NAMALWA (cell line): ENCODE results near the gene H2BK1.
A peak's percentile ranks its signal among the peaks of the same experiment; 100 is the strongest.

Experiments
- DNase-seq: peaks from one replicate; pipeline ENCODE4 v3.0.0-alpha.2; 2015; ENCODE audit warnings: low spot score

H2BK1 gene

DNA sequence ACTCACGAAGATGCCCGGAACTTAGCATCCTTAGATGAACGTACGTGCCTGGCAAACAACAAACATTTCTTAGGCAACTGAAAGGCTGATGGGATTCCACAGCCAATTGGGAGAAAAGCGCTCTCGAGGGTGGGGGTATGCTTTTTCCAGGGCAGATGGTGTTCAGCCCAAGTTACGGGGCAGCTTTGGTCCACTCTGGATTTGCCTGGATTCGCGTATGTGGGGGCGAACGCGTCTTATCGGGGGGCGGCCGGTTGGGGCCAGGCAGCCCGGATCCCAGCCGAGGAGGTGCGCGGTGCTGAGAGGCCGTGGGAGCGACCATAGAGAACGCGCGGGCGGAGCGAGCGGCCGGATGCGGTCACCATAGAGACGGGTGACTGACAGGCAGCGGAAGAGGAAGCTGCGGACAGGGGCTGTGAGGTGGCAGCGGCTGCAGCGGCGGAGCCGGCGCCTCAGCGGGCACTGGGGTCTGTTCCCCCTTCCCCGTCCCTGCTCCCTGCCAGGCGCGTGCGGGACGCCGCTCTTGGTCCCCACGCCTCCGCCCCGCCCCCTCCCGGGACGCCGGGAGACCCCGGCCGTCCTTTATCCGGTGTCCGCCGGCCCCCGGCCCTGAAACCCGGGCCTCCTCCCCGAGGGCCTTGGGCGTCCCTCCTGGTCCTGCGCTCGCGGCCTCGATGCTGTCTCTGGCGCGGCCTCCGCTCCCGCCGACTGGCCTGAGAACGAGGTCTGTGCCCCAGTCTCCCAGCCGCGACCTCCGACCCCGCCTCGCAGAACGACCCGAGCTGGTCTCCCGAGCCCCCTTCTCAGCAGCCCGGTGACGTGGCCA lies 22.0 kb upstream of the H2BK1 start, which contains the start of gene CHPF2:
Gene CHPF2, plus strand, starts transcription at position 393 of the 826 bp plus-strand sequence. CDS start 1,529 bp downstream, outside the sequence.
- DNase-seq, result peak; percentile 95

DNA sequence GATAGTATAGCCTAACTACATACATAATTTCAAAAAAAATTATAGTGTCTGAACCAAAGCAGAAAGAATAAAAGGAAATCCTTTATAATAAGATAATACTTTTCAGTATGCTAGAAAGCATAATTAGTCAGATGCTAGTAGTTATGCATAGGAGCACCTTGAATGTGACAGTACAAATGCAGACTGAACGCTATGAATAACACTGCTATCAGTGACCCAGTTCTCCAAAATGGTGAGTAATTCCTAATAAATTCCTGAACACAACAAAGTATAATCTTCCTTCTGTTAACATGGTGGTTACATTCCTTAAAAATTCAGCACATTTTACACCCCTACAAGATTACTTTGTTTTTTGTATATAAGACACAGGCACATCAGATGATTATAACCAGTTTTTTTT lies 20.8 kb upstream of the H2BK1 start:
- DNase-seq, result no peak

DNA sequence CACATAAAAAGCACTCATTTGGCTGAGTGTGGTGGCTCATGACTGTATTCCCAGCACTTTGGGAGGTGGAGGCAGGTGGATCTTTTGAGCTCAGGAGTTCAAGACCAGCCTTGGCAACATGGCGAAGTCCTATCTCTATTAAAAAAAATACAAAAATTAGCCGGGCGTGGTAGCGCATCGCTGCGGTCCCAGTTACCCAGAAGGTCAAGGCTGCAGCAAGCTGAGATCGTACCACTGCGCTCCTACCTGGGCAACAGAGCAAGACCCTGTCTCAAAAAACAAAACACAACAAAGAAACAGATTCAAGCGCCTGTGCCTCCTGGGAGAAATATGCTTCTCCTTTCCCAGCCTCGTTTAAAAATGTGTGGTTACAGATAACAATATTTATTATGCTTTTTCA lies 19.0 kb upstream of the H2BK1 start:
- no peak for DNase-seq

DNA sequence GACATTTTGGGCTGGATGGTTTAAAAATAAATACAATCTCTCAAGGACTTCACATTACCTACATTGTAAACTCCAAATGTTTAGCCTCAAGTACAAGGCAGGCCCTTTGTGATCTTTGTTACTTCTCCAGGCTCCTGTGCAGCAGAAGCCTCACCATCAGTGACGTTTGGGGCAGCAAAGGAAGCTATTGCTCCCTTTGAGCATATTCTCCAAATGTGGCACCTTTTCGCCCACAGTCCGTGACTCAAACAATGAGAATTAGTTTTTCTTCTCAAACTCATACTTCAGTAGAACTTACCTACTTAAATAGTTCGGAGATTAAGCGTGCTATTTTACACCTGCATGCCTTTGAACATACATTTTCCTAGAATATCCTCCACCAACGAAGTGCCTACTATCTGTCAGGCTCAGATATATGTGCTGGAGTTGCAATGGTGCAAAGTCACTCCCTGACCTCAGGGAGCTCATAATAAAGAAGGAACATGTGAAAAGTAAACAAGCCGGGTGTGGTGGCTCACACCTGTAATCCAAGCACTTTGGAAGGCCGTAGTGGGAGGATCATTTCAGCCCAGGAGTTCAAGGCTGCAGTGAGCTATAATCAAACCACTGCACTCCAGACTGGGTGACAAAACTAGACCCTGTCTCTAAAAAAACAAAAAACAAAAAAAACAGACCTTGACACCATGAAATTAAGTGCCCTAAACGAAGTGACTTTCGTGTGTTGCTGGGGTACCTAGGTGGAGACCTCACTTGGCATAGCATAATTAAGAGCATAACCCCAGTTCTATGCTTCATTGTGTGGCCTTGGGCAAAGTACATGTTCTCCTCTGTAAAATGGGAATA lies 18.0 kb upstream of the H2BK1 start:
- DNase-seq, result no peak

DNA sequence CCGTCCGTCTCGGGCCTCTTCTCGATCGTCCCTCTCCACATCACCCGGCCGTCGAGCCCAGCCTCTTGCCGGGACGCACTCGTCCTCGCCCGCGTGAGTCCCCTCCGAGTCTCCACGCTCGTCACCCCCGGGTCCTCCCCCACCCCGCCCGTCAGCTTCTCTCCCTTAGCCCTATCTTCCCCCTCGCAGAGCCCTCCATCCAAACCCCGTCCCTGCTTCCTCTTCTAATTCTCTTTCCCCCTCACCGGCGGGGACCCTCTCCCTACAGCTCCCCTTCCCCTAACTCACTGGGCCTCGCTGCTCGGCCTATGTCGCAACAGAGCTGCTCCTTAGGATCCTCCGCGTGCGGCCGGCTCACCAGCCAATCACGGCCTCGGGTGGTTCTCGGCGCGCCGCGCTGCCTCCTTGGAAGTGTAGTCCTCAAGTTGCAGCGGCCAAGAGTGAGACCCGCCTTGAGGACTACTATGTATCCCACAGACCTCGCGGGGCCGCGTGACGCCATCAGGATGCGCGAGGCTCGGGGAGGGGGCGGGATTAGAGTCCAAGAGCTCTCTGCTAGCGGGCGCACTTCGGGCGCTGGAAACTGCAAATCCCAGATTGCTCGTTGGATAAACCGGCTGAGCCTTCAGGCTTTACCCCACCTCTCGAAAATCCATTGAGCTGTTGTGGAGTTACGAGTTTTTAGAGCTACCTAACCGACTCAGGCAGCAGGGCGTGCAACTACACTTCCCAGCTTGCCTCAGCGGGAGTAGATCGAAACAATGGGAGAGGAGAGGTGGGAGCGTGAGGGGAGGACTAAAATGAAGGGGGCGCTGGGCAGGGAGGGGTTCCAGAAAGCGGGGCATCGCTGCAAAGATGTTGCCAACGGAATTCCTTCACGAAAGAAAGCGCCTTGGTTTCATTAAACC lies 16.8 kb upstream of the H2BK1 start, which contains the start of gene ABCF2:
Gene ABCF2, minus strand, starts transcription at position 331 of the 908 bp plus-strand sequence. CDS start 747 bp downstream, outside the sequence.
- DNase-seq, result peak; percentile 99

DNA sequence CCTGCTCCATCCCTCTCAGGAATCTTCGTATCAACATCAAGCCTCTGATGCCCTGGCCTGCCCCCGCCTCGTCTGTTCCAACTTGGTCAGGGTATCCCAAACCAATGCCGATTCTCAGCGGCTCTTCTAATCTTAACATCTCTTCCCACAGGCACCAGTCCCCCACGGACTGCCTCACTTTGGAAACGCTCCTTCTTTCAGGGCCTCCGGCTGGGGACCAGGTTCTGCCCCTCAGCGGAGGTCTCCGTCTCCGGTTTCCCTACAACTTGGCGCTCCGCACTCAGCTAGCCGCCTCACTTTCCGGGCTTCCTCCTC lies 16.2 kb upstream of the H2BK1 start:
- no peak for DNase-seq

DNA sequence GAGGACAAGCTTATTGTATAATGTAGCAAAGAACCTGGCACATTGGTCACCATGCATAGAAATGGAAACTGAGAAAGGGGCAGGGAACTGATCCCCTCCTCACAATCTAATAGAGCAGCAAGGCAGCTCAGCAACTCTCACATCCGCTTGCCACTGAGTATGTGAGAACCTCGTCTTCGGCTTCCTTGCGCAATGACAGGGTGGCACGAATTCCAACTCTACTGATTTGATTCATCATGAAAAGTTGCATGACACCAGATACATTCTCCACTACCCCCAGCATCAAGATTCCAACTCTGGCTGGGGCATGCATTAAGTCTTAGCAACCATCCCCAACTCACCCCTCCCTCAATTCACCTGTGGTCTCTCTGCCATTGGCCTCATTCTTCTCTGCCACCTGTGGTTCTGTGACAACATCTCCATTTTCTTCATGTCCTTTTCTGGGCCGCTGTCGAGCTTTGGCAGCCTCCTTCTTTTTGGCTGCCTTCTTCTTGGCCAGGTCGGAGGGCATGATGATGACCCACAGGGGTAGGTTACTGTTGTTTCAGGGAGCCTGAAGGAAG lies 15.7 kb upstream of the H2BK1 start:
- DNase-seq, result no peak

DNA sequence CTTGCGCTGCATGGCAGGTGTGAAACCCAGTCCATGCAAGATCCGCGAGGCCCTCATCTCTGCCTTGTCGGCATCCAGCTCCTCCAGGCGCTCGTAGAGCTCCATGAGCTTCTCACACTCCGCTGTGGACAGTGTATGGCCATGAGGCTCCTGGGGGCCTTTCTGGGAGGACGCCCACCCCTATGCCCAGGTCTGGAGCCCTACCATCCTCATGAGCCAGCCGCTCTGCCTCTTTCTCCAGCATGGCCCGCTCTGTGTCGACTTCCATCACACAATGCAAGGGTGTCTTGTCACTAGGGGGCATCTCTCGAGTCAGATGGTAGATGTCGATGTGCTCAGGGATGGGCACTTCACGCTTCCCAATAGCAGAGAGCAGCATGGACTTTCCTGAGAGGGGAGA lies 13.4 kb upstream of the H2BK1 start:
- no peak for DNase-seq

DNA sequence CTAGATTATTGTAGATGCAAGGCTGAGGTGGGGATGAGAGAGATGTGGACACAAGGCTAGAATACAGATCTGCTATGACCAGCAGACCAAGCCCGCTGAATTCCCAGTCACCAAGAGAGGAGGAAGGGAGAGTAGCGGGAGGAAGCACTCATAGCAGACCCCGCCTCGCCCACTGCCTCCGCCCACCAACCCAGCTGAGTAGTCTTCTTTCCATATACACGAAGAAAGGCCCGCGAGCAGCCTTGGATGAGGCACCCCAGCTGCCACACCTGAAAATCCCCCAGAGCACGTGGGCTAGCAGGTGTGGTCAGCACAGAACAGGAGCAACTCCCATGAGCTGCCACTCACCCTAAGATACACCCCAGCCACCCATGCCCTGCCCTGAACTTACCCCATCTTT lies 7.9 kb upstream of the H2BK1 start:
- no peak for DNase-seq

DNA sequence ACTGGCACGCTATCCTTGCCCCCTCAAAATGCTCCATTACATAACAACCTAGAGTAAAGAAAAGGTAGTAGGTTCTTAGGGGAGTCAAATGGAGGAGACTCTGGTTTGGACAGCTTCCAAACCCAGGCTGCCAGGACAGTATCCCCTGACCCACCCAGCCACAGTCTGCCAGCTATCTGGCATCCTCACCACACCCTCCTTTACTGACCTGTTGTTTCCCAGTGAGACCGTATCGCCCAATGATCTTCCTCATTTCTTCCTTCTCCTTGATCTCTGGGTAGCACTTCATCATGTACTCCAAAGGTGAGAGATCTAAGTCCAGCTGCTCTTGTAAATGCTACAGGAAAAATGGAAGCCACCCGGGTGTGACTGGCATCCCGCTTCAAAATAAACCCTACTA lies 5.1 kb upstream of the H2BK1 start:
- no peak for DNase-seq

DNA sequence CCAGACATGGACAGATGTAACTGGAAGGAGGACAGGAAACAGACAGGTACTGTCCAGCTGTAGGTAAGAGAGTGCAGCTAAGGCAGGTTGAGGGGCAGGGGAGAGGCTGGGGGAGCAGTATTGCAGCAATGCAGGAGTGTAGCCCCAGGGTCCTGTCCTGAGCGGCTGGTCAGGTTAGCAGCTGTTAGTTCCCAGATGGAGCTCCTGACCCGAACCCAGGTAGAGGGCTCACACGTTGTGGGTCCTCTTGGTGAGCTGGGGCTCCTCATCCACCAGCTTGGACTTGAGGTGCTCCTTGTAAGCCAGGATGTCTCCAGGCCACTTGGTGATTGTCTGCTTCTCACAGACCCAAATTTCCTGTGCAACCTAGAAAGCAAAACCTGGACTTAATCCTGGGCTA lies 3.5 kb upstream of the H2BK1 start:
- no peak for DNase-seq

DNA sequence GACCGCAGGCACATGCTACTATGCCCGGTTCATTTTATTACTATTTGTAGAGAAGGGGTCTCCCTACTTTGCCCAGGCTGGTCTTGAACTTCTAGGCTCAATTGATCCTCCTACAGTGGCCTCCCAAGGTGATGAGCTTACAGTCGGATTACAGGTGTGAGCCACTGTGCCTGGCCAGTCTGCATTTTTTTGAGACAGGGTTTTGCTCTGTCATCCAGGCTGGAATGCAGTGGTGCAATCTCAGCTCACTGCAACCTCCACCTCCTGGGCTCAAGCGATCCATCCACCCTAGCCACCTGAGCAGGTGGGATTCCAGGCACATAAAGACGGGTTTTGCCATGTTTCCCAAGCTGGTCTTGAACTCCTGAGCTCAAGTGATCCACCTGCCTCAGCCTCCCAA lies 2.3 kb upstream of the H2BK1 start:
- DNase-seq, result no peak

DNA sequence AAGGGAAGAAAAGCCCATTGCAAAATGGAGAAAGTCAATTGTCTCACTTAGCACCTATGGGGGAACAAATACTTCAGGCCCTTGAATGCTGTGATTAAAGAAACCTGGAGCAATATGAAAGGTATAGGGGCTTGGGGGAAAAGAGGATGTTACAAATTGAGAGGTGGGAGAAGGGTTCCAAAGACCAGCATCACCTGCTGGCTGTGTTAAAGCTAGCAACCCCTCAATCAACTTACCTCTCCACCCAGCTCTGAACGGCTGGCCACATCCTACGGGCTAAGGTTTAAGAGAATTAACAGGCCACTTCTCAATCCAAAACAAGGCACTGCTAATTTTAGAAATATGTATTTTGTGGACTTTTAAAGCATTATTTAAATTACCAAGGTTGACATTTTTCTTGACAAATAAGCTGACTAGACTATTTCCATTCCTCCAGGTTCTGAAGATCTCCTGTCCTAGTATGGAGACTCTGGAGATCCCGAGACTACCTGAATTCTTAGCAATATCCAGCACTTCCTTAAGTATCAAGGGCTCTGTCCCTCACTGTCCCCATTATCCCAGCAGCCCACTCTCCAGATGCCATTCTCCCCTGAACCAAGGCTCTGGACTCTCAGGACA lies 976 bp upstream of the H2BK1 start:
- DNase-seq, result no peak

DNA sequence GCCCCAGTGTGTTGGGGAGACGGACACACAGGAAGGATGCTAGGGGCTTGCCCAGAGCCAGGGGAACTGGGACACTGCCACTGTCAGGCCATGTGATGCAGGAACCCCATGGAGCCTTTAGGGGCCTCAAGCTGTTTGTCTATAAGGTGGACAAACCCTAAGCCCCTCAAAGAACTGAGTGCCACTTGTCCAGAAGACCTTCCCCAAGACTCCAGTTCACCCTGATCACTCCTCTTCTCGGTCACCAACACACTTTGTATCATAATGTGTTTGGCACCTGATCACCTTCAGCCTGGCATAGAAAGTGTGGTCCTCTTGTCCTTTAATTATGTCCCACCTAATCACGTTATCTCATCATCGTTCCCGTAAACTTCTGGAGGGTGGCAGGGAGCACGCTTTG lies 700 bp downstream of the H2BK1 start:
- DNase-seq, result no peak

DNA sequence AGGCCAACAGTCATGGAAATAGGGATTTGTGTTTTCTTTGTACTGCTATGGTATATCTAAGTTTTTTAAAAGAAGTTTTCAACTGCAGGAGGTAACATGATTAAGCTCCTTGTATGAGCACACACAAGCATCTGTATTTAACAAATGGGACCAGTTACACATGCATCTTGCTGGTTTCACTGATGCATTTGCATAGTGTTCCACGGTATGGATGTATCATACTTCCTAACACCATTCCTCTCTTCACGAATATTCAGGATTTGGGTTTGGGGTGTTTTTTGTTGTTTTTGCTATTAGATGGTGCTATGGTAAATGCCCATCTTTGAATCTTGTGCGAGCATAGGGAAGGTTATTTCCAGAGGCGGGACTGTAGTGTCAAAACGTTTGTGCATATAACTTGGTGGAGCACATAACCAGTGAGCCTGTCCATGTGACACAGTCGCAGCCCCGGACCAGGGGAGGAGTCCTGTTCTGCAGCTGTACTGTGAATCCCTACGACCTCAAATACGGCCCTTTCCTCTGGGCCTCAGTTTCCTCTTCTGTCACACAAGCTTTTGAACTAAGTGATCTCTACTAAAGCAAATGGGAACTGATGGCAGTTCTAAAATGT lies 1.9 kb downstream of the H2BK1 start:
- DNase-seq, result no peak

DNA sequence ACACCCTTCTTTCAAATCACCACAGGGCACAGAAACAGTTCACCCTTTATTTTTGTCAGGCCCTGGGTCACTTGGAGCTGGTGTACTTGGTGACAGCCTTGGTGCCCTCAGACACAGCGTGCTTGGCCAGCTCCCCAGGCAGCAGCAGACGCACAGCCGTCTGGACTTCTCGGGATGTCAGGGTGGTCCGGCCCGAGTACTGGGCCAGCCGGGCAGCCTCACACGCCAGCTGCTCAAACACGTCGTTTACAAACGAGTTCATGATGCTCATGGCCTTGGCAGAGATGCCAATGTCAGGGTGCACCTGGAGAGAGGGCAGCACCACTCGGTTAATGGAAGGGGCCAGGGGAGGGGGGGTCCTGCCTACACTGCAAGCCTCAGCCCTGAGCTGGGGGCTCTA lies 2.5 kb downstream of the H2BK1 start:
- DNase-seq, result no peak

DNA sequence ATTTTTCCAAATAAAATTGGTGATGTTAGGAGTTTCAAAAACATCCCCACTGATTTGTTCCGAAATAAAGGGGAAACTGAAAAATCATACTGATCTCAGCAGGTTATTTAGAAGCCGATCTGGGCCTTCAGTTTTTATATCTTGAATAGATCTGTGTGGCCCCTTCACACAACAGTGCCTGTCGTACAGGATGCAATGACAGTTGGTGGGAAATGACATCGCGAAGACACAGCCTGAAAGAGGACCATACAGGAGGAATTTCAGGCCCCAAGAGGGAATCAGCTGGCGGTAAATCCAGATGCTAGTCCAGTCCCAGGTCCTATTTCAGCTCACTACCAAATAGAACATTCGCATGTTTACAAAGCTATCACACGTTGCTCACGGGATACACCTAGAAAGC lies 3.0 kb downstream of the H2BK1 start:
- no peak for DNase-seq

DNA sequence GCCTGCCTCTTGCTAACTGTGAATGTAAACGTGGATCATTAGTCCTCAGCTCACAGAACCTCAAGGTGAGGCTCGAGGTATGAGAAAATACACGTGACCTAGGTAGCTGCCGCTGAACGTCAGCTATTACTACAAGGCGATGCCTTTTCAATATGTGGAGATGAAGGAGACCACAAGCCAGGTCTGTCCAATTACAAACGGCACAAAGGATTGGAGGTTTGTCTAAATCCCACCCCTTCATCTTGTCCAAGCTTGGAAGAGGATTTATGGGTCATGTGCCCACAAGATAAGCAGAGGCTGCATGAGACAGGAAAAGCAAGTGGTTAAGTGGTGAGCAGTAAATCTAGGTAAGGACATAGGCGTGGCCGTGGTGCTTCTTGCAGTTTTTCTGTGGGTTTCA lies 3.4 kb downstream of the H2BK1 start:
- no peak for DNase-seq

DNA sequence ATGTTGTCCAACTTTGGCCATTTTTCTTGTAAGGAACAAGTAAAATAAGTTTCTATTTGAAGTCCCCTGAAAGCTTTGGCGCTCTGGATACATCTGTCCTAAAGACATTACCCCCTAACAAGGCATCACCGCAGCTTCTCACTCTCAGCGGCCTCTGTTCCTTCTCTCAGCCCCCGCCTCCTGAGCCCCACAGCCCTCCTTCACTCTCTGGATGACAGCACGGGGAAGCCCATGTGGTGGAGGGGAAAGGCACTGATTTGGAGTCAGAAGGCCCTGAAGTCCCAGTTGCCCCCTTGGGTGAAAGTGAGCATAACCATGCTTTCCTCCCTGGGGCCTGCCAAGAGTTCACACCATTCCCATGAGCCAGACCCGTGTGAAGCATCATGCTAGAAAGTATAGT lies 4.6 kb downstream of the H2BK1 start:
- DNase-seq, result no peak

DNA sequence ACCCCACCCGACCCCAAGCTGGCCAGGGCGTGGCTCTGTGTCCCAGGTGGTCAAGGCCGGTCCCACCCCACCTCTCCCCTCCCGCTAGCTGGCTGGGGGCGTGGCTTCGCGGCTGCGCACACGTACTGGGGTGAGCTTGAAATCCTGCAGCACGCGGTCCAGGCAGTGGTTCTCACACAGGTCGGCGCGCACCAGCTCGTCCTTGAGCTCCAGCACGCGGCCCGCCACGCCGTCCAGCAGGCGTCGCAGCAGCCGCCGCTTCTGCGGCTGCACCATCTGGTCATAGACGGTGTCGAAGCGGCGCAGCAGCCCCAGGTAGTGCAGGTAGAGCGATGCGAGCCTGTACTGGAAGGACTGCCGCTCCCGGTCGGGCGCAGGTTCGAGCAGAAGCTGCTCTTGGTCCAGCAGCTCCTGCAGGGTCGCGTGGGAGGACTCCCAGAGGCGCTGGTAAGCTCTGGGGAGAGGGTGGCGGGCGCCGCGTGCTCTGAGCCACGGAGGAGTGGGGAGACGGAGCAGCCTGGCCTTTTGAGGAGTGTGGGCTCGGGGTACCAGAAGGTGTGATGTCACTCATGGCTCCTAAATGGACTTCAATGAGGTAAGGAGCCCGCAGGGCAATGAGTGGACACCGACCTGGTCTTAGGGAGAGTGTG lies 5.8 kb downstream of the H2BK1 start:
- no peak for DNase-seq

DNA sequence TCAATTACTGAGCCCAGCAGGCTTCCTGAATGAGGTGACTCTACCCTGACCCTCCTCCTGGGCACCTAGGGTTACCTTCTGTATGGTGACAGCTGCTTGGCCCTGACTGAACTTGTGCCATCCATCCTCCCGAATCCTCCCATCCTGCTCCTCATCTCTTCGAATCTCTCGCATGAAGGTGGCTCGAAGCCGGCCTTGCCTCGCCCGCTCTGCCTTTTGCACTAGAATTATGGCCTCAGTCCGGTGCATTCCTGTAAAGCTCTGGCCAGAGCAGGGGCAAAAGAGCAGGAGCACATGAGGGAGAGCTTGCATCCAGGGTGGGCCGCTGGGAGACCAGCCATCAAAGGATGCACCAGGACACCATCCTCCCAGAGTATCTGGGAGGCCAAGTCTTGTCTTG lies 7.5 kb downstream of the H2BK1 start:
- DNase-seq, result no peak
